Neural cell (in vitro differentiated cells): ENCODE measurements around the gene HAGHL.

Source experiments
- MXI1 ChIP-seq: fragments of 450-650 bp; conservative IDR thresholded peaks from 2 replicates; pipeline ENCODE4 v1.6.1; 2014; ENCODE audit warnings: antibody characterized with exemption, mild to moderate bottlenecking; ENCODE audit not compliant: poor library complexity, severe bottlenecking
- POLR2AphosphoS5 ChIP-seq: IDR thresholded peaks from 2 replicates; pipeline ENCODE4 v1.6.1; 2012
- RAD21 ChIP-seq: fragments of 450-650 bp; conservative IDR thresholded peaks from 2 replicates; pipeline ENCODE4 v1.6.1; 2014; ENCODE audit warnings: antibody characterized with exemption, mild to moderate bottlenecking, moderate library complexity
- SMC3 ChIP-seq: fragments of 450-650 bp; conservative IDR thresholded peaks from 2 replicates; pipeline ENCODE4 v1.6.1; 2014; ENCODE audit warnings: antibody characterized with exemption, mild to moderate bottlenecking, moderate library complexity; ENCODE audit not compliant: poor library complexity
- TAF1 ChIP-seq: IDR thresholded peaks from 2 replicates; pipeline ENCODE4 v1.6.1; 2012; ENCODE audit warnings: low read depth
- TF ChIP-seq, protein P1 (sequence below): fragments of 450-650 bp; IDR thresholded peaks from 2 replicates; pipeline ENCODE4 v1.5.1; 2014; ENCODE audit warnings: antibody characterized with exemption, mild to moderate bottlenecking, moderate library complexity; ENCODE audit not compliant: poor library complexity, severe bottlenecking
- TF ChIP-seq, protein P2 (sequence below): IDR thresholded peaks from 2 replicates; pipeline ENCODE4 v1.6.1; 2012; ENCODE audit warnings: borderline replicate concordance

DNA sequence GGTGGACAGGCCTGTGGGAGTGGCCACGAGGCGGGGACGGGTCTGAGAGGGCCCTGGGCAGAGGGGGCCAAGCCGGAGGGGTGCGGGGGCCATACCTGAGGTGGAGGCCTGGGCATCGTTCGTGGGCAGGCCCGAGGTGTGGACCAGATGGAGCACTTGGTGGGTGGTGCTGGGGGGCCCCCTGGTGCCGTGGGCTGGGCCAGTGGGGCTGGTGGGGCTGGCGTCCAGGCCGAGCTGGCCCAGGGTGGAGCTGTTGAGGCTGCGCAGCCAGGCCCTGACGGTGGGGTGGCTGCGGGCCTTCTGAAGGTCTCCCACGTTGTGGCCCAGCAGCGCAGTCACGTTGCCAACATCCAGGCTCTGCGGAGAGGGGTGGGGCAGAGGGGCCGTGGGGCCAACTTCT is 43.0 kb downstream of the HAGHL start:
- TF ChIP-seq SMC3 (no peak), MXI1 (no peak), RAD21 (no peak), POLR2AphosphoS5 (no peak), TAF1 (no peak)
- TF ChIP-seq, protein P1, sequence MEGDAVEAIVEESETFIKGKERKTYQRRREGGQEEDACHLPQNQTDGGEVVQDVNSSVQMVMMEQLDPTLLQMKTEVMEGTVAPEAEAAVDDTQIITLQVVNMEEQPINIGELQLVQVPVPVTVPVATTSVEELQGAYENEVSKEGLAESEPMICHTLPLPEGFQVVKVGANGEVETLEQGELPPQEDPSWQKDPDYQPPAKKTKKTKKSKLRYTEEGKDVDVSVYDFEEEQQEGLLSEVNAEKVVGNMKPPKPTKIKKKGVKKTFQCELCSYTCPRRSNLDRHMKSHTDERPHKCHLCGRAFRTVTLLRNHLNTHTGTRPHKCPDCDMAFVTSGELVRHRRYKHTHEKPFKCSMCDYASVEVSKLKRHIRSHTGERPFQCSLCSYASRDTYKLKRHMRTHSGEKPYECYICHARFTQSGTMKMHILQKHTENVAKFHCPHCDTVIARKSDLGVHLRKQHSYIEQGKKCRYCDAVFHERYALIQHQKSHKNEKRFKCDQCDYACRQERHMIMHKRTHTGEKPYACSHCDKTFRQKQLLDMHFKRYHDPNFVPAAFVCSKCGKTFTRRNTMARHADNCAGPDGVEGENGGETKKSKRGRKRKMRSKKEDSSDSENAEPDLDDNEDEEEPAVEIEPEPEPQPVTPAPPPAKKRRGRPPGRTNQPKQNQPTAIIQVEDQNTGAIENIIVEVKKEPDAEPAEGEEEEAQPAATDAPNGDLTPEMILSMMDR = no peak
- TF ChIP-seq, protein P2, sequence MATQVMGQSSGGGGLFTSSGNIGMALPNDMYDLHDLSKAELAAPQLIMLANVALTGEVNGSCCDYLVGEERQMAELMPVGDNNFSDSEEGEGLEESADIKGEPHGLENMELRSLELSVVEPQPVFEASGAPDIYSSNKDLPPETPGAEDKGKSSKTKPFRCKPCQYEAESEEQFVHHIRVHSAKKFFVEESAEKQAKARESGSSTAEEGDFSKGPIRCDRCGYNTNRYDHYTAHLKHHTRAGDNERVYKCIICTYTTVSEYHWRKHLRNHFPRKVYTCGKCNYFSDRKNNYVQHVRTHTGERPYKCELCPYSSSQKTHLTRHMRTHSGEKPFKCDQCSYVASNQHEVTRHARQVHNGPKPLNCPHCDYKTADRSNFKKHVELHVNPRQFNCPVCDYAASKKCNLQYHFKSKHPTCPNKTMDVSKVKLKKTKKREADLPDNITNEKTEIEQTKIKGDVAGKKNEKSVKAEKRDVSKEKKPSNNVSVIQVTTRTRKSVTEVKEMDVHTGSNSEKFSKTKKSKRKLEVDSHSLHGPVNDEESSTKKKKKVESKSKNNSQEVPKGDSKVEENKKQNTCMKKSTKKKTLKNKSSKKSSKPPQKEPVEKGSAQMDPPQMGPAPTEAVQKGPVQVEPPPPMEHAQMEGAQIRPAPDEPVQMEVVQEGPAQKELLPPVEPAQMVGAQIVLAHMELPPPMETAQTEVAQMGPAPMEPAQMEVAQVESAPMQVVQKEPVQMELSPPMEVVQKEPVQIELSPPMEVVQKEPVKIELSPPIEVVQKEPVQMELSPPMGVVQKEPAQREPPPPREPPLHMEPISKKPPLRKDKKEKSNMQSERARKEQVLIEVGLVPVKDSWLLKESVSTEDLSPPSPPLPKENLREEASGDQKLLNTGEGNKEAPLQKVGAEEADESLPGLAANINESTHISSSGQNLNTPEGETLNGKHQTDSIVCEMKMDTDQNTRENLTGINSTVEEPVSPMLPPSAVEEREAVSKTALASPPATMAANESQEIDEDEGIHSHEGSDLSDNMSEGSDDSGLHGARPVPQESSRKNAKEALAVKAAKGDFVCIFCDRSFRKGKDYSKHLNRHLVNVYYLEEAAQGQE = no peak
